Measurements from ENCODE around the gene NCMAP. TPM values are rescaled to one million over a fixed set of nuclear protein-coding genes. Genes with fewer than 3 reads are reported as not detected.

NCMAP gene
- total and polyA plus RNA-seq, 2 of the 4 experiments (the other 2 are of a cell fraction): not detected

DNA sequence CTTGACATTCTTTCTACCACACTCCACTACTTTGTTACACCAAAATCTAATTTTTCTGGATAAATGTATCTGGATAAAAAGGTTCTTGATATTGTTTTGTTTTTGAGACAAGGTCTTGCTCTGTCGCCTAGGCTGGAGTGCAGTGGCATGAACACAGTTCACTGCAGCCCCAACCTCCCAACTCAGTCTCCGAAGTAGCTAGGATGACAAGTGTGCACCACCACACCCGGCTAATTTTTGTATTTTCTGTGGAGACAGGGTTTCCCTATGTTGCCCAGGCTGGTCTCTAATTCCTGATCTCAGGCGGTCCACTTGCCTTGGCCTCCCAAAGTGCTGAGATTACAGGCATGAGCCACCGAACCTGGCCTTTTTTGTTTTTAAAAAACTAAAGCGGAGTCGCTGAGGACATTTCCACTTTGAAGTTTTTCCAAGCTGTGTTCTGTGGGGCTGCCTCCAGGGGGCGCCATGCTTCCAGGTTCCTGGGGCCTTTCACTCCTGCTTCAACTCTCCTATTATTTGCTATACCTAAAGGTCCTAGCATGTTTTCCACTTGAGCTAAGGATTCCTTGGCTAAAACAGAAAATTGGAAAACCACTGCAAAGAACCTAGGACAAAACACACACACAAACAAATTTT, 14.1 kb upstream of the NCMAP start:
- H2BK120ac ChIP-seq (ENCODE audit: low read depth, low read length): 0 out of 2 replicates have a peak overlapping the region, but pooled peaks have one; percentile 9
- in situ Hi-C loops (cut with MboI; ENCODE audit: low sequenced_read_pairs) (no loop called here), dilution Hi-C loops (cut with HindIII; ENCODE audit: low sequenced_read_pairs, unreplicated experiment) (no loop called here), intact Hi-C loops (cut with micrococcal nuclease) (loop anchor here (5.0 kb wide), 1 partner anchor 95 kb away; no protein-coding TSS in a partner anchor)
- peak overlapping the region; percentile 36; the same call in 1 of the 2 replicates for H3K4ac ChIP-seq (ENCODE audit: low read depth, low read length)
- no peak for TF ChIP-seq MAZ (IDR thresholded peaks at IDR 0.05; ENCODE audit: borderline replicate concordance, low read depth, low read length)
- TF ChIP-seq, protein P1, sequence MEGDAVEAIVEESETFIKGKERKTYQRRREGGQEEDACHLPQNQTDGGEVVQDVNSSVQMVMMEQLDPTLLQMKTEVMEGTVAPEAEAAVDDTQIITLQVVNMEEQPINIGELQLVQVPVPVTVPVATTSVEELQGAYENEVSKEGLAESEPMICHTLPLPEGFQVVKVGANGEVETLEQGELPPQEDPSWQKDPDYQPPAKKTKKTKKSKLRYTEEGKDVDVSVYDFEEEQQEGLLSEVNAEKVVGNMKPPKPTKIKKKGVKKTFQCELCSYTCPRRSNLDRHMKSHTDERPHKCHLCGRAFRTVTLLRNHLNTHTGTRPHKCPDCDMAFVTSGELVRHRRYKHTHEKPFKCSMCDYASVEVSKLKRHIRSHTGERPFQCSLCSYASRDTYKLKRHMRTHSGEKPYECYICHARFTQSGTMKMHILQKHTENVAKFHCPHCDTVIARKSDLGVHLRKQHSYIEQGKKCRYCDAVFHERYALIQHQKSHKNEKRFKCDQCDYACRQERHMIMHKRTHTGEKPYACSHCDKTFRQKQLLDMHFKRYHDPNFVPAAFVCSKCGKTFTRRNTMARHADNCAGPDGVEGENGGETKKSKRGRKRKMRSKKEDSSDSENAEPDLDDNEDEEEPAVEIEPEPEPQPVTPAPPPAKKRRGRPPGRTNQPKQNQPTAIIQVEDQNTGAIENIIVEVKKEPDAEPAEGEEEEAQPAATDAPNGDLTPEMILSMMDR (conservative IDR thresholded peaks at IDR 0.05; ENCODE audit: low read depth, low read length): peak; percentile 43
- TF ChIP-seq, protein P2, sequence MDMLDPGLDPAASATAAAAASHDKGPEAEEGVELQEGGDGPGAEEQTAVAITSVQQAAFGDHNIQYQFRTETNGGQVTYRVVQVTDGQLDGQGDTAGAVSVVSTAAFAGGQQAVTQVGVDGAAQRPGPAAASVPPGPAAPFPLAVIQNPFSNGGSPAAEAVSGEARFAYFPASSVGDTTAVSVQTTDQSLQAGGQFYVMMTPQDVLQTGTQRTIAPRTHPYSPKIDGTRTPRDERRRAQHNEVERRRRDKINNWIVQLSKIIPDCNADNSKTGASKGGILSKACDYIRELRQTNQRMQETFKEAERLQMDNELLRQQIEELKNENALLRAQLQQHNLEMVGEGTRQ (IDR thresholded peaks at IDR 0.05; ENCODE audit: low read depth, low read length): no peak
- TF ChIP-seq RAD21 (IDR thresholded peaks at IDR 0.05; ENCODE audit: low read length): peak; percentile 31; the same call in 1 of the 2 replicates
- H3K4me3 ChIP-seq (ENCODE audit: insufficient read depth, low read depth, low read length): no peak overlapping the region
- H3K14ac ChIP-seq (replicated peaks; ENCODE audit: low read depth, low read length): no peak overlapping the region
- H3K23ac ChIP-seq (ENCODE audit: low read depth, low read length): no peak overlapping the region
- no peaks in the 10 kb centered on the region for H3K9me3 ChIP-seq (ENCODE audit: control insufficient read depth, insufficient read depth, low read length)
- H2BK20ac ChIP-seq (ENCODE audit: low read depth, low read length): peak overlapping the region; percentile 5; the same call in 1 of the 2 replicates
- no peak overlapping the region for H3K9ac ChIP-seq (ENCODE audit: low read depth, low read length)
- H3K79me1 ChIP-seq (ENCODE audit: low read depth in 1 of 2, low read length in 2 of 2): no peaks in the 10 kb centered on the region
- H3K9me1 ChIP-seq (ENCODE audit: insufficient read depth, low read length): peaks cover 5% of the 10 kb centered on the region
- H2AFZ ChIP-seq (replicated peaks; ENCODE audit: low read length, poor library complexity): no peak overlapping the region
- no peak overlapping the region for H3K18ac ChIP-seq (ENCODE audit: low read depth, low read length)
- ChIA-PET POLR2A (ENCODE audit: unreplicated experiment) (no interaction called here), CTCF (interaction anchor here (0.6 to 2.2 kb wide), 5 partner anchors 15 to 95 kb away, joined by 3 to 7 read pairs (median 5); no protein-coding TSS in a partner anchor)
- no peak overlapping the region for H2AK9ac ChIP-seq (replicated peaks; ENCODE audit: low read depth, low read length, poor library complexity)
- peak overlapping the region; percentile 42; the same call in 1 of the 2 replicates for H2AK5ac ChIP-seq (ENCODE audit: low read depth, low read length)
- 60% methylated on average over 2 of the region's 8 CpGs; no CpG with 5 or more reads in 1 of the 2 experiments for WGBS, 2 experiments (ENCODE audit: extremely low coverage in 2 of 2, insufficient read length in 1 of 2)
- H2BK5ac ChIP-seq (ENCODE audit: low read depth, low read length, poor library complexity, severe bottlenecking): no peak overlapping the region
- peaks cover 3% of the 10 kb centered on the region; the same call in 1 of the 2 replicates for H3K4me1 ChIP-seq (ENCODE audit: control insufficient read depth, insufficient read depth, low read length)
- H3K27ac ChIP-seq (ENCODE audit: insufficient read depth, low read length): no peak overlapping the region
- no peaks in the 10 kb centered on the region for H3K27me3 ChIP-seq (ENCODE audit: control insufficient read depth, insufficient read depth, low read length)
- no peak overlapping the region for H3K56ac ChIP-seq (ENCODE audit: extremely low read depth, insufficient read depth, low read length)
- no peak overlapping the region for H2BK15ac ChIP-seq (ENCODE audit: low read depth, low read length)
- H4K5ac ChIP-seq (ENCODE audit: low read depth, low read length): no peak overlapping the region
- BruUV-seq (replicated peaks): no TSS peak
- no peak overlapping the region for H3K4me2 ChIP-seq (ENCODE audit: low read depth, low read length)
- no peak for ATAC-seq (ENCODE audit: low read depth)
- no peak overlapping the region for H4K8ac ChIP-seq (ENCODE audit: low read depth in 2 of 2, low read length in 2 of 2)
- H3K36me3 ChIP-seq (ENCODE audit: control insufficient read depth, insufficient read depth, low read length): no peaks in the 10 kb centered on the region
- peak overlapping the region; percentile 12; the same call in 1 of the 2 replicates for H4K91ac ChIP-seq (ENCODE audit: insufficient read depth, low read depth, low read length)
- no peaks in the 10 kb centered on the region for H4K20me1 ChIP-seq (ENCODE audit: insufficient read depth, low read length)
- DNase-seq: no peak
